Heart left ventricle (tissue), 16 donors: ENCODE results near the gene CTCFL. TPM values are rescaled to one million over a fixed set of nuclear protein-coding genes. Genes with fewer than 3 reads are reported as not detected.
A peak's percentile ranks its signal among the peaks of the same experiment; 100 is the strongest.

ENCODE experiments used
- ATAC-seq, 4 donors: fragments of 200-7000 bp; cut with Tn5 transposase; one replicate each; pipeline ENCODE4 v1.9.1; 2020 to 2022; ENCODE audit warnings: moderate library complexity in 4 of 4, mild to moderate bottlenecking in 3 of 4, moderate number of reproducible peaks in 1 of 4
- DNase-seq, 5 donors: peaks; one replicate each; pipeline ENCODE4 v3.0.0-alpha.2; 2020
- H3K27ac ChIP-seq, 12 donors: fragments of 200-600 bp; sonication (generic) in 4 of 12; one replicate each; pipeline versions ENCODE4 v1.5.0 to v1.8.0; 2016 to 2022; ENCODE audit warnings: mild to moderate bottlenecking in 2 of 12
- H3K27me3 ChIP-seq, 9 donors: fragments of 200-600 bp; sonication (generic) in 2 of 9; one replicate each; pipeline versions ENCODE4 v1.5.1 to v1.8.0; 2016 to 2022; ENCODE audit warnings: mild to moderate bottlenecking in 3 of 9
- H3K36me3 ChIP-seq, 9 donors: fragments of 200-600 bp; sonication (generic) in 2 of 9; one replicate each; pipeline versions ENCODE4 v1.5.0 to v1.8.0; 2018 to 2022; ENCODE audit warnings: mild to moderate bottlenecking in 2 of 9
- H3K4me1 ChIP-seq, 12 donors: fragments of 200-600 bp; sonication (generic) in 4 of 12; one replicate each; pipeline versions ENCODE4 v1.5.0 to v1.8.0; 2016 to 2022; ENCODE audit warnings: mild to moderate bottlenecking in 3 of 12
- H3K4me3 ChIP-seq, 12 donors: fragments of 200-600 bp; sonication (generic) in 4 of 12; one replicate each; pipeline versions ENCODE4 v1.5.0 to v1.8.0; 2017 to 2022; ENCODE audit warnings: mild to moderate bottlenecking in 9 of 12, moderate library complexity in 4 of 12
- H3K9me3 ChIP-seq, 12 donors: fragments of 200-600 bp; sonication (generic) in 4 of 12; one replicate each; pipeline versions ENCODE4 v1.5.0 to v1.8.0; 2016 to 2022; ENCODE audit warnings: mild to moderate bottlenecking in 1 of 12
- CTCF ChIP-seq, 12 donors: fragments of 200-600 bp; sonication (generic) in 4 of 12; IDR thresholded peaks; one replicate each; pipeline versions ENCODE4 v1.5.0 to v1.8.0; 2018 to 2022; ENCODE audit warnings: antibody characterized with exemption in 12 of 12, mild to moderate bottlenecking in 5 of 12
- POLR2A ChIP-seq, 2 donors: fragments of 450-650 bp; IDR thresholded peaks; one replicate each; pipeline ENCODE4 v1.6.1; 2017; ENCODE audit warnings: antibody characterized with exemption in 2 of 2, mild to moderate bottlenecking in 2 of 2, moderate library complexity in 2 of 2
- WGBS, 4 donors: extraction: QIAGEN DNeasy Blood & Tissue Kit in 2 of 4; methylation state at CpG; one replicate each; pipeline versions ENCODE4 v1.1.5 to v1.1.7; 2013 to 2018; 5-methylcytosine and 5-hydroxymethylcytosine counted together
- intact Hi-C, 10 donors: fragments of 100-400 bp; cut with DNase I; formaldehyde crosslinking; loops; one replicate each; pipeline versions ENCODE4 v1.11.1 to v1.14.2; 2022
- polyA plus RNA-seq, 2 donors: library from polyadenylated mRNA; stranded (reverse); fragments of 200-250 nt; gene quantifications; one replicate each; pipeline ENCODE4 v1.2.3, GENCODE V29; 2013
- total RNA-seq, 9 donors: library from RNA; depleted of rRNA in 2 of 9; stranded (reverse); fragments of >200 nt in 2 of 9; fragmentation: NEBNext Ultra II Directional in 3 of 9; extraction: Animal tissue kit (Norgen Biotek cat#: 25700) in 3 of 9; gene quantifications; one replicate each; pipeline versions ENCODE4 v1.1.0 to v1.2.4, GENCODE V29; 2016 to 2023
- donor health status: ischemic (EF 13 %, LVEDD 7.1; RV severe dilation, severe dysfunction).
- donor health status: healthy with polysubstance abuse.
- donor health status: DM: no; HTN: yes; CAD: no.
- donor health status: DM: no; HTN: no; CAD: no.
- donor health status: ischemic (EF 25% LVEDD 6.9; RV normal size, moderate dysfunction).
- donor health status: ischemic (EF 25% LVEDD 5.7; RV mildly dilated, moderate dysfunction).
- donor health status: healthy.
- donor health status: DM: yes; HTN: yes; CAD: no.
- donor health status: ischemic (EF 35%, LVEDD 5.7; RV mildly dilated, moderate dysfunction).
- donor health status: nonischemic (EF 11% LVEDD 7.7; RV severe dilation, severe dysfunction).
- donor health status: DM: yes; HTN: yes; CAD: no.
- donor health status: PGD.
- donor health status: ischemic (EF 29% LVEDD 5.4; RV normal size, mild dysfunction).
- donor health status: nonischemic (EF 23%, LVEDD 6.1; RV moderate dilation, normal function).

Gene CTCFL
- total and polyA plus RNA-seq, 11 donors, result not detected

- Histone ChIP-seq H3K4me1 (peaks cover 0 to 23% (median 10%) of the 10 kb centered on the region in 12 donors), H3K27ac (peak overlapping the region in 4 of 12 donors; percentile 17 to 76 (median 64)), H3K27me3 (peaks cover 0 to 17% (median 0%) of the 10 kb centered on the region in 9 donors), H3K4me3 (no peak overlapping the region), H3K36me3 (no peaks in the 10 kb centered on the region), H3K9me3 (no peaks in the 10 kb centered on the region)
- TF ChIP-seq CTCF (IDR thresholded peaks at IDR 0.05) (no peak), POLR2A (IDR thresholded peaks at IDR 0.05) (no peak)
- DNase-seq (peak in 1 of 5 donors; percentile 22), ATAC-seq (peak in 1 of 4 donors; percentile 15)
- 66 to 76% (median 68%) methylated on average over 17 to 18 of the region's 18 CpGs for WGBS, 4 donors
- intact Hi-C loops, result loop anchor here in 1 of 10 donors (2.0 kb wide), 1 partner anchor 28 kb away; no protein-coding TSS in a partner anchor
Observed at GRCh38 chr20:57468523-57469417, 56.2 kb downstream of the CTCFL start.

- peaks cover 0 to 17% (median 0%) of the 10 kb centered on the region in 9 donors for H3K27me3 ChIP-seq
- ATAC-seq, result peak; percentile 38 to 71 (median 44)
- no peaks in the 10 kb centered on the region for H3K9me3 ChIP-seq
- WGBS, 4 donors, result 25 to 33% (median 31%) methylated on average over 5 to 6 of the region's 6 CpGs
- peak overlapping the region in 2 of 12 donors; percentile 22 to 33 for H3K27ac ChIP-seq
- intact Hi-C loops, result loop anchor here in 1 of 10 donors (2.0 kb wide), 1 partner anchor 27 kb away; no protein-coding TSS in a partner anchor
- peak in 1 of 5 donors; percentile 21 for DNase-seq
- peaks cover 0 to 21% (median 9%) of the 10 kb centered on the region in 12 donors for H3K4me1 ChIP-seq
- TF ChIP-seq POLR2A (IDR thresholded peaks at IDR 0.05) (no peak), CTCF (IDR thresholded peaks at IDR 0.05) (no peak)
- H3K4me3 ChIP-seq, result no peak overlapping the region
- H3K36me3 ChIP-seq, result no peaks in the 10 kb centered on the region
Observed at GRCh38 chr20:57467742-57468141, 57.2 kb downstream of the CTCFL start.

- DNase-seq (no peak), ATAC-seq (no peak)
- Histone ChIP-seq H3K27ac (no peak overlapping the region), H3K4me3 (no peak overlapping the region), H3K27me3 (peaks cover 0 to 17% (median 0%) of the 10 kb centered on the region in 9 donors), H3K4me1 (peaks cover 0 to 35% (median 10%) of the 10 kb centered on the region in 12 donors), H3K36me3 (no peaks in the 10 kb centered on the region), H3K9me3 (no peaks in the 10 kb centered on the region)
- 76 to 86% (median 80%) methylated on average over 4 of the region's 4 CpGs for WGBS, 4 donors
- intact Hi-C loops, result no loop called here
- TF ChIP-seq POLR2A (IDR thresholded peaks at IDR 0.05) (no peak), CTCF (IDR thresholded peaks at IDR 0.05) (peak in 2 of 12 donors; percentile 8 to 12)
Observed at GRCh38 chr20:57465943-57466342, 59.0 kb downstream of the CTCFL start.

GRCh38 chr20:57465486-57465885 lies 59.5 kb downstream of the CTCFL start:
- Histone ChIP-seq H3K4me3 (no peak overlapping the region), H3K9me3 (no peaks in the 10 kb centered on the region), H3K36me3 (no peaks in the 10 kb centered on the region), H3K27ac (no peak overlapping the region), H3K4me1 (peaks cover 0 to 40% (median 10%) of the 10 kb centered on the region in 12 donors), H3K27me3 (peaks cover 0 to 16% (median 0%) of the 10 kb centered on the region in 9 donors)
- intact Hi-C loops, result no loop called here
- ATAC-seq (no peak), DNase-seq (peak in 1 of 5 donors; percentile 37)
- 94 to 97% (median 95%) methylated on average over 7 to 8 of the region's 8 CpGs for WGBS, 4 donors
- no peak for TF ChIP-seq CTCF (IDR thresholded peaks at IDR 0.05)
- no peak for TF ChIP-seq POLR2A (IDR thresholded peaks at IDR 0.05)
